CD8-positive, alpha-beta memory T cell (primary cell): ENCODE results near the gene SOX5. TPM values are rescaled to one million over a fixed set of nuclear protein-coding genes. Genes with fewer than 3 reads are reported as not detected.

Experiments
- CTCF ChIA-PET: fragments of 350-600 bp; sonication (Branson Sonifier 250); formaldehyde crosslinking; loops from one replicate; lab custom pipeline; 2021; ENCODE audit warnings: antibody characterized with exemption; lab: Charles Lee
- POLR2A ChIA-PET: fragments of 350-600 bp; sonication (Branson Sonifier 250); formaldehyde crosslinking; loops from one replicate; lab custom pipeline; 2021; ENCODE audit warnings: antibody characterized with exemption; lab: Charles Lee
- DNase-seq, 5 donors: peaks; one replicate each; pipeline versions ENCODE4 v3.0.0 to v3.0.0-alpha.2; 2020 to 2022; ENCODE audit warnings: mixed read lengths in 1 of 5
- H3K27ac ChIP-seq: one replicate; pipeline ENCODE4 v1.7.0; 2013; ENCODE audit warnings: low read depth, mild to moderate bottlenecking, low read length, moderate library complexity
- H3K27me3 ChIP-seq: 2 replicates; pipeline ENCODE4 v1.7.0; 2013; ENCODE audit warnings: low read length, mild to moderate bottlenecking; ENCODE audit not compliant: insufficient read depth, poor library complexity, severe bottlenecking
- H3K36me3 ChIP-seq: 2 replicates; pipeline ENCODE4 v1.7.0; 2013; ENCODE audit warnings: mild to moderate bottlenecking, low read length, moderate library complexity; ENCODE audit not compliant: insufficient read depth
- H3K4me1 ChIP-seq: 2 replicates; pipeline ENCODE4 v1.7.0; 2013; ENCODE audit warnings: mild to moderate bottlenecking, low read length, moderate library complexity; ENCODE audit not compliant: insufficient read depth
- H3K4me3 ChIP-seq: 2 replicates; pipeline ENCODE4 v1.7.0; 2013; ENCODE audit warnings: mild to moderate bottlenecking, low read length
- H3K9me3 ChIP-seq: 2 replicates; pipeline ENCODE4 v1.7.0; 2013; ENCODE audit warnings: mild to moderate bottlenecking, low read length
- H3K27ac Mint-ChIP-seq, 8 donors: one replicate each; pipeline ENCODE4 v1.8.0; 2020 to 2021; ENCODE audit warnings: mixed read lengths in 8 of 8, mild to moderate bottlenecking in 6 of 8, inconsistent platforms in 3 of 8, moderate library complexity in 3 of 8
- H3K27me3 Mint-ChIP-seq, 2 donors: one replicate each; pipeline ENCODE4 v1.8.0; 2020 to 2021; ENCODE audit warnings: mixed read lengths in 2 of 2, mild to moderate bottlenecking in 1 of 2, moderate library complexity in 1 of 2
- H3K36me3 Mint-ChIP-seq, 3 donors: one replicate each; pipeline ENCODE4 v1.8.0; 2020 to 2021; ENCODE audit warnings: mixed read lengths in 3 of 3, inconsistent platforms in 1 of 3, mild to moderate bottlenecking in 1 of 3
- H3K4me1 Mint-ChIP-seq, 3 donors: one replicate each; pipeline ENCODE4 v1.8.0; 2020 to 2021; ENCODE audit warnings: mixed read lengths in 3 of 3, inconsistent platforms in 1 of 3, mild to moderate bottlenecking in 1 of 3
- H3K4me3 Mint-ChIP-seq, 7 donors: one replicate each; pipeline ENCODE4 v1.8.0; 2020 to 2021; ENCODE audit warnings: mixed read lengths in 7 of 7, mild to moderate bottlenecking in 6 of 7, moderate library complexity in 4 of 7, inconsistent platforms in 2 of 7
- H3K9me3 Mint-ChIP-seq, 5 donors: one replicate each; pipeline ENCODE4 v1.8.0; 2020 to 2022; ENCODE audit warnings: mixed read lengths in 5 of 5, mild to moderate bottlenecking in 3 of 5, moderate library complexity in 2 of 5, inconsistent platforms in 1 of 5
- polyA plus RNA-seq: library from polyadenylated mRNA; unstranded; fragments of 300-500 nt; fragmentation: Illumina TruSeq; gene quantifications from one replicate; pipeline ENCODE4 v1.2.3, GENCODE V29; 2021
- total RNA-seq, 2 experiments: library from RNA; stranded (reverse); gene quantifications; one replicate each; pipeline ENCODE4 v1.2.3, GENCODE V29; 2021

Gene SOX5
- total and polyA plus RNA-seq, 3 experiments from 2014 or later, result 0.13 to 0.18 TPM; not detected in 1

- H3K4me3 ChIP-seq, result no peak overlapping the region
- no peaks in the 10 kb centered on the region for H3K27me3 ChIP-seq
- H3K27ac Mint-ChIP-seq, result no peak overlapping the region
- no peaks in the 10 kb centered on the region for H3K36me3 ChIP-seq
- H3K36me3 Mint-ChIP-seq, result no peaks in the 10 kb centered on the region
- H3K4me3 Mint-ChIP-seq, result no peak overlapping the region
- H3K27me3 Mint-ChIP-seq, result no peaks in the 10 kb centered on the region
- ChIA-PET CTCF (no interaction called here), POLR2A (no interaction called here)
- H3K27ac ChIP-seq, result no peak overlapping the region
- H3K4me1 ChIP-seq, result no peaks in the 10 kb centered on the region
- H3K9me3 Mint-ChIP-seq, result peaks cover 0 to 6% (median 2%) of the 10 kb centered on the region in 5 donors
- DNase-seq, result no peak
- H3K9me3 ChIP-seq, result no peaks in the 10 kb centered on the region
- H3K4me1 Mint-ChIP-seq, result no peaks in the 10 kb centered on the region
These were observed 145.9 kb downstream of the SOX5 start for GRCh38 chr12:23803540-23803939.

- H3K4me1 ChIP-seq, result no peaks in the 10 kb centered on the region
- POLR2A ChIA-PET, result no interaction called here
- H3K27ac ChIP-seq, result no peak overlapping the region
- no peaks in the 10 kb centered on the region for H3K36me3 ChIP-seq
- Mint-ChIP-seq H3K36me3 (no peaks in the 10 kb centered on the region), H3K4me1 (no peaks in the 10 kb centered on the region), H3K4me3 (no peak overlapping the region), H3K27me3 (no peaks in the 10 kb centered on the region), H3K27ac (no peak overlapping the region), H3K9me3 (peaks cover 0 to 18% (median 5%) of the 10 kb centered on the region in 5 donors)
- no peaks in the 10 kb centered on the region for H3K27me3 ChIP-seq
- no peak for DNase-seq
- CTCF ChIA-PET, result no interaction called here
- no peaks in the 10 kb centered on the region for H3K9me3 ChIP-seq
- no peak overlapping the region for H3K4me3 ChIP-seq
These were observed 154.0 kb downstream of the SOX5 start for GRCh38 chr12:23795494-23795893.

GRCh38 chr12:23781118-23781517 is 168.4 kb downstream of the SOX5 start:
- Histone ChIP-seq H3K36me3 (no peaks in the 10 kb centered on the region), H3K4me1 (no peaks in the 10 kb centered on the region), H3K27ac (no peak overlapping the region), H3K27me3 (no peaks in the 10 kb centered on the region), H3K4me3 (no peak overlapping the region), H3K9me3 (no peaks in the 10 kb centered on the region)
- no peaks in the 10 kb centered on the region for H3K4me1 Mint-ChIP-seq
- H3K27me3 Mint-ChIP-seq, result no peaks in the 10 kb centered on the region
- no peak overlapping the region for H3K4me3 Mint-ChIP-seq
- H3K9me3 Mint-ChIP-seq, result peaks cover 0 to 10% (median 4%) of the 10 kb centered on the region in 5 donors
- no peak for DNase-seq
- CTCF ChIA-PET, result no interaction called here
- no peaks in the 10 kb centered on the region for H3K36me3 Mint-ChIP-seq
- POLR2A ChIA-PET, result no interaction called here
- H3K27ac Mint-ChIP-seq, result no peak overlapping the region

DNA sequence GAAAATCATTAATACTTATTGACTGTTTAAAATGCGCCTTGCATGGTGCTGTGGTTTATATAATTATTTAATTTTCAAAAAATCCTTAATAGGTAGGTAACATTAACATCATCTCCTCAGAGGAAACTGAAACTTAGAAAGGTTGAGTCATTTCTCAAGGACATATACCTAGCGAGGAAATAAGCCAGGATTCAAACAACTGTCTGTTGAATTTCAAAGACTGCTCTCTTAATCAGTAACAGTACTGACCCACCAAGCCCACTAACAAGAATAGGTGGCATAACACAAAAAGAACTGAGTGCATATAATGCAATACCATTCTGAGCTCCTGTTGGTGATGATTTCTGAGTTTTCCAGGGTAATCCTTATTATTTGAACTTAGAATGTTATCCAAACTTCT is 174.3 kb downstream of the SOX5 start:
- Histone ChIP-seq H3K27ac (no peak overlapping the region), H3K36me3 (no peaks in the 10 kb centered on the region), H3K9me3 (no peaks in the 10 kb centered on the region), H3K4me3 (no peak overlapping the region), H3K4me1 (no peaks in the 10 kb centered on the region), H3K27me3 (no peaks in the 10 kb centered on the region)
- Mint-ChIP-seq H3K36me3 (no peaks in the 10 kb centered on the region), H3K4me3 (no peak overlapping the region), H3K27ac (no peak overlapping the region), H3K4me1 (no peaks in the 10 kb centered on the region), H3K9me3 (peaks cover 0 to 7% (median 2%) of the 10 kb centered on the region in 5 donors), H3K27me3 (no peaks in the 10 kb centered on the region)
- ChIA-PET POLR2A (no interaction called here), CTCF (no interaction called here)
- DNase-seq, result no peak

GRCh38 chr12:23771240-23771949 is 178.1 kb downstream of the SOX5 start:
- Histone ChIP-seq H3K9me3 (no peaks in the 10 kb centered on the region), H3K4me1 (no peaks in the 10 kb centered on the region), H3K27ac (no peak overlapping the region), H3K36me3 (no peaks in the 10 kb centered on the region), H3K4me3 (no peak overlapping the region), H3K27me3 (no peaks in the 10 kb centered on the region)
- no peaks in the 10 kb centered on the region for H3K4me1 Mint-ChIP-seq
- H3K27me3 Mint-ChIP-seq, result no peaks in the 10 kb centered on the region
- no peaks in the 10 kb centered on the region for H3K36me3 Mint-ChIP-seq
- H3K27ac Mint-ChIP-seq, result no peak overlapping the region
- ChIA-PET CTCF (no interaction called here), POLR2A (no interaction called here)
- no peak for DNase-seq
- no peak overlapping the region for H3K4me3 Mint-ChIP-seq
- peaks cover 0 to 4% (median 0%) of the 10 kb centered on the region in 5 donors for H3K9me3 Mint-ChIP-seq

GRCh38 chr12:23770202-23770938 is 179.1 kb downstream of the SOX5 start:
- Histone ChIP-seq H3K9me3 (no peaks in the 10 kb centered on the region), H3K4me3 (no peak overlapping the region), H3K27me3 (no peaks in the 10 kb centered on the region), H3K36me3 (no peaks in the 10 kb centered on the region), H3K4me1 (no peaks in the 10 kb centered on the region), H3K27ac (no peak overlapping the region)
- ChIA-PET CTCF (no interaction called here), POLR2A (no interaction called here)
- Mint-ChIP-seq H3K36me3 (no peaks in the 10 kb centered on the region), H3K27me3 (no peaks in the 10 kb centered on the region), H3K4me3 (no peak overlapping the region), H3K9me3 (no peaks in the 10 kb centered on the region), H3K27ac (no peak overlapping the region), H3K4me1 (no peaks in the 10 kb centered on the region)
- DNase-seq, result no peak

DNA sequence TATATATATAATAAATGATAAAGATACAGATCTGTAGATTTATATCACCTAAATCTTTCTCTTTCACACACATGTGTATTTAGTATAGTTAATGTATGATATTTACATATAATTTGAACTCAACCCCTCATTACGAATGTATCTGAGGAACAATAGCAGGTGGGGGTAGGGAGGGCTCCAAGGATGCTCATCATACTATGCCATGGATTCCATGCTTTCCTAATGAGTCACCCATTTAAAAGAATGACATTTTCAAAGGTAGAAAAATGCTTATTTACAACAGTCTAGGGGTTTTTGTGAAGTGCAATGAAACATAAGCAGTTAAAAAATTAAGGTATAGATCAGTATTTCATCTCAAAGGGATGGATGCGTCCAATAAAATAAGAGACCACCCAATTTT is 181.6 kb downstream of the SOX5 start:
- Mint-ChIP-seq H3K27ac (no peak overlapping the region), H3K4me1 (no peaks in the 10 kb centered on the region), H3K9me3 (peaks cover 0 to 3% (median 0%) of the 10 kb centered on the region in 5 donors), H3K36me3 (no peaks in the 10 kb centered on the region), H3K4me3 (no peak overlapping the region), H3K27me3 (no peaks in the 10 kb centered on the region)
- no peak overlapping the region for H3K27ac ChIP-seq
- ChIA-PET CTCF (no interaction called here), POLR2A (no interaction called here)
- H3K9me3 ChIP-seq, result no peaks in the 10 kb centered on the region
- no peaks in the 10 kb centered on the region for H3K36me3 ChIP-seq
- no peak for DNase-seq
- H3K27me3 ChIP-seq, result no peaks in the 10 kb centered on the region
- H3K4me3 ChIP-seq, result no peak overlapping the region
- no peaks in the 10 kb centered on the region for H3K4me1 ChIP-seq

DNA sequence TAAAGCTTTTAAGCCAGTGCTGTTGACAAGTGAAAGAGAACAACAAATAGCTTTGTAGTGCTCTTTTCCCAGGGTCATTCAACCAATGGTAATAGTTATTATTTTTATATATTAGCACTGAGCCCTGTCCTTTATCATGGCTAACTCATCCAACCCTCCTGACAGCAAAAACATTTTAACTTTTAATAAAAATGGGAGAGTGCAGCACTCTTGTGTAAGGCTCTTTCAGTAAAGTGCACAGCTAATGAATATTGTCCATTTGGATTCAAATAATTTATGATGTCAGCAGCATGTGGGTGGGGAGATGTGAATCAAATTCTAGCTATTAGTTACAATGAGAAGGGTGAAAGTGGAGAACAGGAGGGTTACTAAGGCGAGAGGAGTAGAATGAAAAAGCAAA is 185.7 kb downstream of the SOX5 start:
- Histone ChIP-seq H3K27me3 (no peaks in the 10 kb centered on the region), H3K9me3 (no peaks in the 10 kb centered on the region), H3K36me3 (no peaks in the 10 kb centered on the region), H3K27ac (no peak overlapping the region), H3K4me3 (no peak overlapping the region), H3K4me1 (no peaks in the 10 kb centered on the region)
- Mint-ChIP-seq H3K27ac (no peak overlapping the region), H3K4me1 (no peaks in the 10 kb centered on the region), H3K4me3 (no peak overlapping the region), H3K9me3 (peaks cover 0 to 14% (median 0%) of the 10 kb centered on the region in 5 donors), H3K27me3 (no peaks in the 10 kb centered on the region), H3K36me3 (no peaks in the 10 kb centered on the region)
- DNase-seq, result no peak
- CTCF ChIA-PET, result no interaction called here
- POLR2A ChIA-PET, result no interaction called here
